Fibroblast of mammary gland (primary cell): ENCODE results near the gene WNT16.

Experiments used
- DNase-seq: peaks from one replicate; pipeline ENCODE4 v3.0.0-alpha.2; 2010; ENCODE audit warnings: low read depth
- H3K4me3 ChIP-seq: 2 replicates; pipeline ENCODE4 v1.5.1; 2011; ENCODE audit warnings: low read depth, mild to moderate bottlenecking, low read length, moderate library complexity; ENCODE audit not compliant: control insufficient read depth
- TF ChIP-seq, protein P1 (sequence below): conservative IDR thresholded peaks from 2 replicates; pipeline ENCODE4 v1.5.1; 2011; ENCODE audit warnings: low read depth, low read length, inconsistent platforms; ENCODE audit not compliant: control insufficient read depth, insufficient read depth

Gene WNT16

DNA sequence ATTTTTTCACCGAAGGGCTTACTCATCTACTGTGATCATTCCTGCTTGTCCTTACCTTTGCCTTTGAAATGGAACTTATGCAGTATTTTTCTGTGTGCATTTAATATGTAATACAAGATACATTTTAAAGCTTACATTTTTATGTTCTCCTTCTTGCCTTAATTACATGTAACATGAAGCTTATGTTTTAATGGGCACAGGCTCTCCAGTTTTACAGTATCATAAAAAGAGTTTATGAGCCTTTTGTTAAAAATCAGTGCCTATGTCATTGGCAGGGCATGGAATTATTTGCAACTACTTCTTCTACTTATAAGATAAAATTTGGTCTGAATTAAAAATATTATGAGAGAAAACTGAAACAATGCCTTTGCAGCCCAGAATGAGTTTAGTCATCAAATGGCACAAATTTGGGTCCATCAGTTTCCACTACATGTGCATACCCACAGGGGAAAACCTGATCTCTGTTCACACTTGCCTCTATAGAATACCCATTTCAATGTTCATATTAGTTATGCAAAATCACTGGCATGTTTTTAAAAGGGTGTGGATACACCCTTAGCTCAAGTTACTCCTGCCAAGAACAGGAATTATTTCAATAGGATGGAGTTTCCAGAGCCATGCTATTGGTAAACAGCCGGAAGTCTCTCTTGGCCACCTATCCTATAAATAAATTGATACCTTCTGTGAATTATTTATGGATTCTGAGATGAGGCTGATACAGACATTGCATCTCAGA lies 27.9 kb upstream of the WNT16 start:
- no peak for DNase-seq
- TF ChIP-seq, protein P1, sequence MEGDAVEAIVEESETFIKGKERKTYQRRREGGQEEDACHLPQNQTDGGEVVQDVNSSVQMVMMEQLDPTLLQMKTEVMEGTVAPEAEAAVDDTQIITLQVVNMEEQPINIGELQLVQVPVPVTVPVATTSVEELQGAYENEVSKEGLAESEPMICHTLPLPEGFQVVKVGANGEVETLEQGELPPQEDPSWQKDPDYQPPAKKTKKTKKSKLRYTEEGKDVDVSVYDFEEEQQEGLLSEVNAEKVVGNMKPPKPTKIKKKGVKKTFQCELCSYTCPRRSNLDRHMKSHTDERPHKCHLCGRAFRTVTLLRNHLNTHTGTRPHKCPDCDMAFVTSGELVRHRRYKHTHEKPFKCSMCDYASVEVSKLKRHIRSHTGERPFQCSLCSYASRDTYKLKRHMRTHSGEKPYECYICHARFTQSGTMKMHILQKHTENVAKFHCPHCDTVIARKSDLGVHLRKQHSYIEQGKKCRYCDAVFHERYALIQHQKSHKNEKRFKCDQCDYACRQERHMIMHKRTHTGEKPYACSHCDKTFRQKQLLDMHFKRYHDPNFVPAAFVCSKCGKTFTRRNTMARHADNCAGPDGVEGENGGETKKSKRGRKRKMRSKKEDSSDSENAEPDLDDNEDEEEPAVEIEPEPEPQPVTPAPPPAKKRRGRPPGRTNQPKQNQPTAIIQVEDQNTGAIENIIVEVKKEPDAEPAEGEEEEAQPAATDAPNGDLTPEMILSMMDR = no peak
- no peak overlapping the region for H3K4me3 ChIP-seq

GRCh38 chr7:121301446-121302213 lies 27.2 kb upstream of the WNT16 start:
- DNase-seq = no peak
- H3K4me3 ChIP-seq = no peak overlapping the region
- TF ChIP-seq, protein P1 = no peak

DNA sequence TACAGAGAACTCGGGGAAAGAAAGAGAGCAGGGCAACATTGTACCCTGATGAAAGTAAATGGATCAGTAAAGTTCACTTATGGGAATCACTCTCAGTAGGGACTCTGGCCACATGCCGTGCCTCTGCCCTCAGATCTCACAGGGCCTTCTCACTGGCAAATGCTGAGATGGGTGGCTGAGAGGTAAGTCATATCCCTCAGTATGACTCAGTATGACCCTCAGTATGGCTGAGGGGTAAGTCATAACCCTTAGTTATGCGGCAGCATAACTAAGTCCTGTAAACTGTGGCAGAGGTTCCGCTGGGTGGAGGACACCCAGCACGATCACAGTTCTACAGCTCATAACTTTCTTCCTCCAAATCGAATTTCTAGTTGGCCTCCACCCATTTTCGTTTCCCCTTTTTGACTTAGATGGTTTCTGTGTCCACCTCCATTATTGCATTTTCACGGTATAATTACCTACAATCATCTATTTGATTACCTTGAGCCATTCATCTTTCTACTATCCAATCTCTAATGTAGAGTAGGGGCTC lies 26.5 kb upstream of the WNT16 start:
- no peak overlapping the region for H3K4me3 ChIP-seq
- TF ChIP-seq, protein P1 = no peak
- peak; percentile 79 for DNase-seq

DNA sequence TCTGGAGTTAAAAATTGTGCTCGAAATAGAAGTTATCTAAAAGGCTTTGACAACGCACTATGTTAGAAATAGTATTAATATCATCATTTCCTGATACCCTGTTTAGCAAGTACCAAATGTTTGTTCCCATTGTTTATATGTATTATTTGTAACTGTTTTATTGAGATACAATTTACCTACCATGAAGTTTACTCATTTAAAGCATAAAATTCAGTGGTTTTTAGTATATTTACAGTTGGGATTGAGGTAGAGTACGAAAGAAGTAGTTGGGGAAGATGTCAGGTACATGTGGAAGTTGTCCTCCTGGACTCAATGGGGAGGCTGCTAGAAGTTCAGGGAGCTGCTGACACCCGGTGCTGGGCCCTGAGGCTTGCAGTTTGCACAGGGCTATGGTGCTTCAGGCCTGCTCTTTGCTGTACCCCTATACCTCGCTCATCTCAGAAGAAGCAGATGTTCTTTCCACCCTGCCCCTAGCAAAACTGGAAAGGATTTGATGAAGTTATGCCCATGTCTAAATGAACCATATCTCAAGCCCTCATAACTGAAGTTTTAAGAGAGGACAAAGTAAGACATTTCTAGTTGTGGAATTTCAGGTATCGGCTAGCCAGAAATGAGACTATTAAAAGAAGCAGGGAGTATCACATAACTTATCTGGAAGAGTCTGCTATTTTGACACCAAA lies 25.2 kb upstream of the WNT16 start:
- no peak for DNase-seq
- no peak overlapping the region for H3K4me3 ChIP-seq
- TF ChIP-seq, protein P1 = no peak

GRCh38 chr7:121304102-121304658 lies 24.6 kb upstream of the WNT16 start:
- TF ChIP-seq, protein P1 = no peak
- no peak for DNase-seq
- H3K4me3 ChIP-seq = no peak overlapping the region

- TF ChIP-seq, protein P1 = no peak
- H3K4me3 ChIP-seq = no peak overlapping the region
- peak; percentile 33 for DNase-seq
These were observed 23.7 kb upstream of the WNT16 start for GRCh38 chr7:121305109-121305508.
